Measurements from ENCODE around the gene PSMC6.
"Not testable (repeated sequence)": the region's sequence is repeated elsewhere in the genome, so short reads cannot be mapped to it uniquely, and the experiment has no call there.

The PSMC6 gene

DNA sequence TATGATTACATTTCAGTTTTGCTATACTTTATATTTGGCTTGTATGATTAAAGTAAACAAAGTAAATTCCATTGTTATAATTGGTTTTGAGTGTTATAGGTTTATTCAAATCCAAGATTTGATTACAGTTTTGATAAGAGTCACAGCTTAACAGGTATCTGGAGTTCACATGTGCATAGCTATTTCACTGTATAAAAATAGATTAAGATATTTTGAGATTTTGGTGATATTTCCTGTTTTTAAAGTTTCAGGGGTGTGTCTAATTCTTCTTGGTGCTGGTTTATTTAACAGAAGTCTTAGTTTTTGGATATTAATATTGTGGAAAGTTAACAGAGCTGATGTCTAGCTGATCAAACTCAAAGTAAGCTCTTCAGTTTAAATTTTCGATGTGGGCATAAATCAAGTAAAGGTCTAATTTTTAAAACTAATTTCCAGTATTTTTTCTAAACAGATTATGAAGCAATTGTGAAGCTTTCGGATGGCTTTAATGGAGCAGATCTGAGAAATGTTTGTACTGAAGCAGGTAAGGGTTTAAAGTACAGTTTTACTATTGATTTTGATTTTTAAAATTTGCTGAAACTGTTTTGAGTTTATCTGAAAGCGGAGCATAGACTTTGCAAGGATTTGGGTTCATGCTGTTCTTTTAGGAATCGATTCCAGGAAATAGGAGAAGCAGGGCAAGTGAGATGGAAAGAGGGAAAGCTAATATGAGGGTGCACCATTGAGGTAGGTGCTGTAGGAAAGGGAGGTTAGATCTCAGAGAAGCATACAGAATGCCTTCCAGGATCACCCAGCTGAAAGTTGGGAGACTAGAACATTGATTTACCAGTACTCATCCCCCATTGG lies 16.7 kb downstream of the PSMC6 start:
- no peak for DNase-seq

DNA sequence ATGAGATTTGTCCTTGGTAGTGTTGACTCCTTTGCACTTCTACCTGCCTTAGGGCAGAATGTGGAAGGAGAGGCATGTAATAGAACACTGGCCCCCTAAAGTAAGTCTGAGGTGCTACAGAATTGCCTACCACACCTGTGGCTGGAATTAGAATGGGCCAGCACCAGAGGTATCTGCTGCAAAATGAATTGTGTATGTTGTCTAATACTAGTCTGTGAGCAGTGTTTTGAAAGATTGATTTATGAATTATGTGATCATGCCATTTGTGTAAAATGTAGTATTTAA lies 17.3 kb downstream of the PSMC6 start:
- no peak for DNase-seq

DNA sequence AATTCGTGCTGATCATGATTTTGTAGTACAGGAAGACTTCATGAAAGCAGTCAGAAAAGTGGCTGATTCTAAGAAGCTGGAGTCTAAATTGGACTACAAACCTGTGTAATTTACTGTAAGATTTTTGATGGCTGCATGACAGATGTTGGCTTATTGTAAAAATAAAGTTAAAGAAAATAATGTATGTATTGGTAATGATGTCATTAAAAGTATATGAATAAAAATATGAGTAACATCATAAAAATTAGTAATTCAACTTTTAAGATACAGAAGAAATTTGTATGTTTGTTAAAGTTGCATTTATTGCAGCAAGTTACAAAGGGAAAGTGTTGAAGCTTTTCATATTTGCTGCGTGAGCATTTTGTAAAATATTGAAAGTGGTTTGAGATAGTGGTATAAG lies 20.5 kb downstream of the PSMC6 start:
- not testable (repeated sequence) for DNase-seq

DNA sequence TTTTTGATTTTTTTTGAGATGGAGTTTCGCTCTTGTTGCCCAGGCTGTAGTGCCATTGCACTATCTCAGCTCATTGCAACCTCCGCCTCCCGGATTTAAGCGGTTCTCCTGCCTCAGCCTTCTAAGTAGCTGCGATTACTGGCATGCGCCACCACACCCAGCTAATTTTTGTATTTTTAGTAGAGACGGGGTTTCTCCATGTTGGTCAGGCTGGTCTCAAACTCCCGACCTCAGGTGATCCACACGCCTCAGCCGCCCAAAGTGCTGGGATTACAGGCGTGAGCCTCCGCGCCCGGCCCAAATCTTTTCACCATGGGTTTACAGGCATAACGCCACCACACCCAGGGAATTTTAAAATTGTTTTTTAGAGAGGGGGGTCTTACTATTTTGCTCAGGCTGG lies 22.0 kb downstream of the PSMC6 start:
- DNase-seq = not testable (repeated sequence)

DNA sequence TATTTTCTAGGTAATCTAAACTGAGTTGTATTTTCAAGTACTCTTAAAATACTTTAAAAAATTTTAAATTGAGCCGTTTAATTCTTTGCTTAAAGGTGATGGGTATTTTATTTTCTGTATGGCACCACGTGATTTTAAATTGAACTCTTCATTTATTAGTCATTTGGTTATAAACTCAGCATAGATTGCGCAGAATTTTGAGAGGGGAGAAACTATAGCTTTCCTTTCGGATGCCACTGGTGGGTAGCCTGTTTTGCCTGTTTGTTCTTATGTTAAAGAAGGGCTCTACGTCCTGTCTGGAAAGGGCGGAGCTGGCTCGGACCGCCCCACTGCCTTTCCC lies 22.6 kb downstream of the PSMC6 start:
- DNase-seq = no peak

DNA sequence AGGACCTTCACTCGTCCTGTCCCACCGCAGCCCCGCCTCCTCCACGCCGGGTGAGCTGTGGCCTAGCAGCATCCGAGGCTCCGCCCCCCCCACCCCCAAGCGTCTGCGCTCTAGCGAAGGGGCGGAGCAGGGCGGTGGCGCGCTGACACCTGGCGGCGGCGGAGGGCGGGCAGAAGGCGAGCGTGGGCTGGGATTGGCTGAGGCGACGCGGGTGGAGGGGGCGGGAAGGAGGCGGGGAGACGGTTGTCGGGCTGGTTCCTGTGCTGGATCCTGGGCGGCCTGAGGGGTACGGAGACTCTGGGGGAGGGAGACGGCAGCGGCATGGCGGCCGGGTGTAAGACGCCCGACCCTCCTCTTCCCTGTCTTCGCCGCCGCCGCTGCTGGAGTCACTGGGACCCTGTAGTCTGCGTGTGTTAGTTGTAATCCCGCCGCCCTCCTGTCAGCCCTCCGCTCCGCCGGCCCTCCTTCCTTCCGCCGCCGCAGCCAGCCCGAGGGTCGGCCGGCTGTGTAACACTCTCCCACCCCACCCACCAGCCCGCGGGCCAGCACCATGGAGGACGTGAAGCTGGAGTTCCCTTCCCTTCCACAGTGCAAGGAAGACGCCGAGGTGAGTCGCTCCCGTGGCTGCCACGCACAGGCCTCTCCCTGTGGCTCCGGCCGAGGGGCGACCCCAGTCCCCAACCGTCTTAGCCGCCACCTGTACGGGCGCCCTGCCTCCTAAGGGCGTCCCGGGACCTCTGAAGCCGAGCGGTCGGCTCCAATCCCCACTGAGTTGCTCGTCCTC lies 23.1 kb downstream of the PSMC6 start, which contains the start of gene STYX:
Gene STYX (plus strand): TSS at position 242 of the 784 bp plus-strand sequence. CDS start 309 bp downstream, at position 551.
- DNase-seq = peak; percentile 97

DNA sequence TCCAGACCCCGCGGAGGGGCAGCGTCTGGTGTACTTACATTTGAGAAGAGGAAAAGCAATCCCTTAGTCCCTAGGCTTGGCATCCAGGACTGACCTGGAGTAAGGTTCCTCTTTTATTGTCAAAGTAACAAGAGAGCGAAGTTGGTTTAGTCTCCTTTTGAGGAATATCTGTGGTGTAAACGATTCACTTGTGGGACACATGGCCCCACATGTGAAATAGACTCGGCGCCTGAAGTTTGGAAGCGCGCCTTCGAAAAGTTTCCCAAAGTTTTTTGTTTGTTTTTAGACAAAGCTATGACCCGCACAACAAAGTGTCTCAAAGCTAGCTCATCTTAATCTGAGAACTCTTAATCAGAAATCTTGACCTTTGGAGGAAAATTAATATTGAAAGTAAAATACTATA lies 23.7 kb downstream of the PSMC6 start:
- no peak for DNase-seq

DNA sequence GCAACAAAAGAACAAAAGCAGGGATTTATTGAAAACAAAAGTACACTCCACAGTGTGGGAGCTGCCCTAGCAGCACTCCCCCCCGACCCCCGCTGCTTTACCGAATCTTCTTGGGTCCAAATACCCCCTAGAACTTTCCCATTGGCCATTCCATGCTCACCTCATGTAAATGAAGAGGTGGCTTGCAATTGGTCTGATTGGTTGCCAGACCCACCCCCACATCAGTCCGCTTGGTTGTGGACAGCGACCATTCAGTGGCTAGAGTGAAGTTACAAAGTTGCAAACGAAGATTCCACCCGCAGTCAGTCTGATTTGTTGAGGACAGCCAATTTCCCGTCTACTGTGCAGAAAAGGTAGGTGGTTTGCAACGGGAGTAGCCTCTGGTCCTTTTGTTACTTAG lies 26.8 kb downstream of the PSMC6 start:
- DNase-seq = no peak

DNA sequence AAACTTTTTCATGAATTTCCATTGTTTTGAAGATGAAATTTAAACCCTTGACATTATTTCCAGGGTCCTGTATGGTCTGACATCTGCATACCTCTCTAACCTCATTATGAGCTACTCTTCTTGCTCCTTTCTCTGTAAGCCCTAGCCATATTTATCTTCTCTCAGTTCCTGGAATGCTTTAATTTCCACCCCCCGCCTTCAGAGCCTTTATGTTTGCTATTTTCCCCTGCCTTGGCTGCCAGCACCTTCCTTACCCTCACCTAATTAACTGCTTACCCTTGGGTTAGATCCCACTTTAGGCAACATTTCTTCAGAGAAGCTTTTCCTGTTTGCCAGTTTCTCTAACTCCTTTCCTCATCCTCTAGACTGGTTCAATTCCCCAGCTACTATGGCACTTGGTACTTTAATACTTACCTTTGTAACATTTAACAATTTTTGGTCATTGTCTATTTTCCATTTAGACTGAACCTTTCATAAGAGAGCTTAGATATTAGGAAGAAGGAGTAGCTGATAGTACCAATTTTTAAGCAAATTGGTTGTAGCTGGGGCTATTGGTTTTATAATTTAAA lies 29.0 kb downstream of the PSMC6 start:
- no peak for DNase-seq

DNA sequence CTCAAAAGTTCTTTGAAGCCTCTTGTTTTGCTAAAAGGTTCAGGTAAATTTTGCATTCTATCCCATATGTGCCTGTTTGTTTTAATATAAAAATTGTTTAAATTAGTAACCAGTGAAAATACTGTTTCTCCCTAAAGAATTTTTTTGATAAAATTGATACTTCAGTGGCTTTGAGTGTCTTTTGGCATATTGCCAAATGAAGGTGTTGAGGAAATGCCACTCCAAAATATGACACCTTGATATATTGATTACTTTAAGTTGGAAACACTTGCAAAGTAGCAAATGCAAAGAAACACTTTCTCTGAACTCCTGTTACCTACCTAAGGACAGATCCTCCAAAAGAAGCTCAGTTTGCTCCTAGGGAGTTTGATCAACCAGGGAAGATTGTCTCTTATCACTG lies 31.4 kb downstream of the PSMC6 start:
- DNase-seq = no peak

DNA sequence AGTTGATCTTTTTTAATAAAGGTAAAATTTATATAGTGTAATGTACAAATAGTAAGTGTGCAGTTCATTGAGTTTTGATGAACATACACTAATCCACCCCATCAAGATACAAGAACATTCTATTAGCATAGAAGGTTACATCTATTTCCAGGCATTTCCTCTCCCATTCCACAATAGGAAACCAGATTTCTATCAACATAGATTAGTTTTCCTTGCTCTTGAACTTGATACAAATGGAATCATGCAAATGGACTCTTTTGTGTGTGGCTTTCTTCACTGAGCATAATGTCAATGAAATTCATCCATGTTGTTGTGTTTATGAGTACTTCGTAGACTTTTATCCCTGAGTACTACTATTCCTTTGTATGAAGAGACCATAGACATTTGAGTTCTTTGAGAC lies 33.8 kb downstream of the PSMC6 start:
- DNase-seq = no peak

DNA sequence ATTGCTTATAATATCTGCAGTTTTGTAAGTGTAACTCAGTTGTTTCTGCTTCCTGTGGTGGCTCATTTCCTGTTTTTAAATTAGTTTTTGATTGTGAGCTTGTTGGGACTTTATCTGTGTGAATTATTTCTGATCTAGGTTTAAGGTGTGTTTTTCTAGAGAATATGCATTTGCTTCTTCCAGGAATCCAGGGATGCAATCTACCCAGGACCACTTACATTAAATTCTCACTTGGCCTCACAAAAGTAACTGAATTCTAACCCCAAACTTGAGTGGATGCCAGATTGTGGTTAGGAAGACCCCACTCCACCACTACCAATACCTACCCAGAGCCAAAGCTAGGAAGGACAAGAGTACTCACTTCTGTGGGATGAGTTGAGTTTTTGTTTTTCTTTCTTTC lies 34.9 kb downstream of the PSMC6 start:
- DNase-seq = peak; percentile 50

DNA sequence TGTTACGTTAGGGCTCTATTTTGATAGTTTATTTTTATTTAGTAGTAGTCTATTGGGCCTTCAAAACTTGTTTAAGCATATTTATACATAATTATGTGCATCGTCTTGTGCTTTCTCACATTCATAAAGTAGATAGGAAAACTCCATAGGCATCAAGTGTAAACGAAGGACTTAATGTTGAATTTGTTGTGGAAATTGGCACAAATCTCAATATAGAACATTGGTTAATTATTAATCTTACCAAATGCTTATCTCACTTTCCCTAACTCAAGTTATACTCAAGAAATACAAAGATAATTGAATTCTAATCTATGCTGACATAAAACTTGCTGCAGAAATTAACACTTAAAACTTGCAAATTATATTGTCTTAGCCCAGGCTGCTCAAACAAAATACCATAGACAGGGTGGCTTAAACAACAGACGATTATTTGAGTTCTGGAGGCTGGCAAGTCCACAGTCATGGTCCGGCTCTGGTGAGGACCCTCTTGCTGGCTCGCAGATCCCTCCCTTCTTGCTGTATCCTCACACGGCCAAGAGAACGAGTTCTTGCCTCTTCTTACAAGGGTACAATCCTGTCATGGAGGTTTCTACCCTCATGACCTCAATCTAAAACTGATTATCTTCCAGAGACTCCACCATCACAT lies 41.8 kb downstream of the PSMC6 start:
- DNase-seq = no peak

DNA sequence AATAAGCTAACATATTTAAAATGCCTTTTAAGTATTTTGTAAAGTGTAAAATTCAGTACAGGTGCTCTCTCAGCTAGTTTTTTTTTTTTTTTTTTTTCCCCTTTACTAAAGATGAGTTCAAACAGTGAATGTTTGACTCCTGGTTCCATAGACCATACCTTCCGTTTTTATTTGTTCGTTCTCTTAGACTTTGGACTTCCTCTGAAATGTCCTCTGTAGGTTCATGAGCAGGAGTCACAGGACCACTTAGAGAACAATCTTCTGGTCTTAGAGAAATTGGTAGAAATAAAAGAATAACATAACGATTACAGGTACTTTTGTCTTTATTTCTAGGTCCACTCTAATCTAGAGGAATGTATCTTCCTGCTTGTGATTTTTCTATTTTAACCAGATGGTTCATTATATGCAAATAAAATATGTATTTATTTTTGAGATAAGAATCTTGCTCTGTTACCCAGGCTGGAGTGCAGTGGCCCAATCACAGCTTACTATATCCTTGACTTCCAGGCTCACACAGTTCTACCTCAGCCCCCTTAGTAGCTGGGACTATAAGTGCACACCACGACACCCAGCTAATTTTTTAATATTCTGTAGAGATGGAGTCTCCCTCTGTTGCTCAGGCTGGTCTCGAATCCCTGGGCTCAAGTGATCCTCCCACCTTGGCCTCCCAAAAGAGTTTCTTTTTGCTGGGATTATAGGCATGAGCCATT lies 48.8 kb downstream of the PSMC6 start:
- DNase-seq = no peak

DNA sequence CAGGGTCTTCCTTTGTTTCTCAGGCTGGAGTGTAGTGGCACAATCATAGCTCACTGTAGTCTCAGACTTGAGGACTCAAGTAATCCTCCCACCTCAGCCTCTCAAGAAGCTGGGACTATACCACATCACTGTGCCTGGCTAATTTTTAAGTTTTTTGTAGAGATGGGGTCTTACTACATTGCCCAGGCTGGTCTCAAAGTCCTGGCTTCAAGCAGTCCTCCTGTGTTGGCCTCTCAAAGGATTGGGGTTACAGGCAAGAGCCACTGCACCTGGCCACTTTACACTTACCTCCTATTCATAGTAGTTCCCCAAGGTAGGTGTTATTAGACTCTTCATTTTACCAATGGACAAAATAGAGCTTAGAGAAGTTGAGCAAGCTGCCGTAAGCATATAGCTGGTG lies 52.1 kb downstream of the PSMC6 start:
- no peak for DNase-seq

DNA sequence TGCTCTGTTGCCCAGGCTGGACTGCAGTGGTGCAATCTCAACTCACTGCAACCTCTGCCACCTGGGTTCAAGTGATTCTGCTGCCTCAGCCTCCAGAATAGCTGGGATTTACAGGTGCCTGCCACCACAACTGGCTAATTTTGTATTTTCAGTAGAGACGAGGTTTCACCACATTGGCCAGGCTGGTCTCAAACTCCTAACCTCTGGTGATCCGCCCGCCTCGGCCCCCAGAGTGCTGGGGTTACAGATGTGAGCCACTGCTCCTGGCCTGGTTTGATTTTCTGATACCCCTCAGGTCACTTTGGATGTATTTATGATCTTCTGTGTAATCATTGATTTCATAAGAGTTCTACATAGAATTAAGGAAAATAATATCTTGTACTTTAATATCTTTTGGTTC lies 55.9 kb downstream of the PSMC6 start:
- DNase-seq = not testable (repeated sequence)

DNA sequence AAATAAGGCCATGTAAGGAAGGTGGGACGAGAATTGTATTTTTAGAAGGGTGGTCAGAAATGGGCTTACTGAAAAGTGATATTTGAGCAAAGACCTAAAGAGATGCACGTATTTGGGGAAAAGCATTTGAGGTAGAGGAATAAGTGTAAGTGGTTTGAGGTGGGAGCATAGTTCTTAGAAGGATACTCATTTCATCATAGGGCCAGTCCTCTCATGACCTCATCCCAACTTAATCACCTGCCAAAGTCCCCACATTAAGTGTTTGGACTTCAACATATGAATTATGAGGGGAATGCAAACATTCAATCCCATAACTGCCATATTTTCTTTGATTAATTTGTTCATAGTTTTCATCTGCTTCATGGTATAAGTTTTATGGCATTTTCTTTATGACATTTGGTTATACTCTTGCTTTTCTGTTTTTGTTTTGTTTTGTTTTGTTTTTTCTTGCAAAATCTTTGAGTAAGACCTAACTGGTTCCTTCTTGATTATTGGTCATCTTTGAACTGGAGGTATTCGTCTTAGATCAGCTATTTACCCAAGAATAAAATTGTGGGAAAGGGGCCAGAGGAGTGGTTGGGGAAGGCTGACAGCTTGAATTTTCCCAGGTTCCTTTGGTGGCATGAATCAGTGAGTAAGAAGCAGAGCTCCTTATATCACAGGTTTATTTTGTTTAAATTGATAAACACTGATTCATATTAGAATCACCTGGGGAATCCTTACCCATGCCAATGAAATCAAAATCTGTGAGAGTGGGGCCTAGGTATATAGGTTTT lies 60.2 kb downstream of the PSMC6 start:
- DNase-seq = no peak

DNA sequence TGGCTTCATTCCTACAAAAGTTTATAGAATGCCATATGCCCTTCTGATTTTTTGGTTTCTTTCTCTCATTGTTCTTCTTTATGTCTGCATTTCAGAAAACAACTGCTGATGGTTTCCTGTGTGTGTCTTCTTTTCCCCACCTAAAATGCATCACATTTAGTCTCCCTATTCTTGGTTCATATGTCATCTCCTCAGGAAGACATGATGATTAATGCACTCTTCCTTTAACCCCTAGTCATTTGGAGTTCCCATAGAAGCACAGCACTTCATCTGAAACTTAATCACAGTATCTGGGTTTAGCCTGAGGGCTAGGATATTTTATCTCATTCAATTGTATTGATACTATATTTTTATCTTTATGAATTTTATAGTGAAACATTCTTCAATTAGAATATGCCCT lies 62.9 kb downstream of the PSMC6 start:
- no peak for DNase-seq

DNA sequence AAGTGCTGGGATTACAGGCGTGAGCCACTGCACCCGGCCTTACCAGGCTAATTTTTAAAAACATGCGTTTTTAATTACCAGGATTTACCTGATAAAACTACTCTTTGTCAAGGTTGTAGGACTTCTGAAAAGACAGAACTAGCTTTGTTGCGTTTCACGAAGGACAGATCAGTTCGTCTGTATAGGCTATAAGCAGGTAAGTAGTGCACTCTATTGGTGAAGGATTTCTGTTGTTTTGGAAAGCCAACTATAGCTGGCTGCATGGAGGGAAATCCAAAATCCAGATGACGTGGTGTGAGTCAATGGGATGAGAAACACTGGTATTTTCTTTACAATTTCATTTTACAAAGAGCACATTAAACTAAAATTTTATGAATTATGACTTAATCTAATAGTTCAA lies 69.8 kb downstream of the PSMC6 start:
- DNase-seq = no peak

Measured in CD4-positive, alpha-beta T cell treated with Interleukin-12 subunit alpha and Interleukin-12 subunit beta, for 1 hour (primary cell).